WTC11 (cell line): Measurements from ENCODE around the gene GABARAPL1. TPM values are rescaled to one million over a fixed set of nuclear protein-coding genes. Genes with fewer than 3 reads are reported as not detected.

Experiments
- ATAC-seq: fragments of 200-7000 bp; cut with Tn5 transposase; 2 replicates; pipeline ENCODE4 v1.10.0; 2021; ENCODE audit warnings: mild to moderate bottlenecking, moderate library complexity
- CTCF ChIA-PET: fragments of 300-600 bp; sonication (Branson Sonifier 250); formaldehyde crosslinking; loops from one replicate; lab custom pipeline; 2021; ENCODE audit warnings: antibody characterized with exemption; lab: Charles Lee
- POLR2A ChIA-PET: fragments of 350-600 bp; sonication (Branson Sonifier 250); formaldehyde crosslinking; loops from one replicate; lab custom pipeline; 2021; ENCODE audit warnings: antibody characterized with exemption; lab: Charles Lee
- DNase-seq: peaks from one replicate; pipeline ENCODE4 v3.0.0; 2021; ENCODE audit warnings: low spot score
- H3K27ac Mint-ChIP-seq: 2 replicates; pipeline ENCODE4 v1.8.0; 2021; ENCODE audit warnings: mixed read lengths
- H3K27me3 Mint-ChIP-seq: 2 replicates; pipeline ENCODE4 v1.8.0; 2021; ENCODE audit warnings: low read depth, mild to moderate bottlenecking, moderate library complexity, mixed read lengths
- H3K36me3 Mint-ChIP-seq: 2 replicates; pipeline ENCODE4 v1.8.0; 2021; ENCODE audit warnings: mixed read lengths
- H3K4me1 Mint-ChIP-seq: 2 replicates; pipeline ENCODE4 v1.8.0; 2022; ENCODE audit warnings: mixed read lengths
- H3K4me3 Mint-ChIP-seq: 2 replicates; pipeline ENCODE4 v1.8.0; 2021; ENCODE audit warnings: mild to moderate bottlenecking, moderate library complexity, mixed read lengths
- H3K9me3 Mint-ChIP-seq: 2 replicates; pipeline ENCODE4 v1.8.0; 2021; ENCODE audit warnings: mixed read lengths
- ATF3 ChIP-seq: sonication (generic); formaldehyde crosslinking; conservative IDR thresholded peaks from 2 replicates; pipeline ENCODE4 v1.8.1; 2022; ENCODE audit warnings: mild to moderate bottlenecking, missing genetic modification reagents
- ATF6 ChIP-seq: sonication (generic); formaldehyde crosslinking; IDR thresholded peaks from 2 replicates; pipeline ENCODE4 v1.8.1; 2023; ENCODE audit warnings: mild to moderate bottlenecking, missing genetic modification reagents
- CREB1 ChIP-seq: sonication (generic); formaldehyde crosslinking; IDR thresholded peaks from 2 replicates; pipeline ENCODE4 v1.8.0; 2023; ENCODE audit warnings: mild to moderate bottlenecking, missing genetic modification reagents
- CREM ChIP-seq: sonication (generic); formaldehyde crosslinking; IDR thresholded peaks from 2 replicates; pipeline ENCODE4 v1.8.1; 2022; ENCODE audit warnings: mild to moderate bottlenecking, missing genetic modification reagents, moderate library complexity
- ESRRA ChIP-seq: sonication (generic); formaldehyde crosslinking; IDR thresholded peaks from 2 replicates; pipeline ENCODE4 v1.8.1; 2022; ENCODE audit warnings: mild to moderate bottlenecking, missing genetic modification reagents, borderline replicate concordance
- FOXP1 ChIP-seq: sonication (generic); formaldehyde crosslinking; IDR thresholded peaks from 2 replicates; pipeline ENCODE4 v1.8.0; 2022; ENCODE audit warnings: missing genetic modification reagents, mild to moderate bottlenecking, moderate library complexity, borderline replicate concordance
- IRF1 ChIP-seq: sonication (generic); formaldehyde crosslinking; IDR thresholded peaks from 2 replicates; pipeline ENCODE4 v1.8.0; 2023; ENCODE audit warnings: missing genetic modification reagents
- IRF2 ChIP-seq: sonication (generic); formaldehyde crosslinking; IDR thresholded peaks from 2 replicates; pipeline ENCODE4 v1.8.0; 2022; ENCODE audit warnings: low read depth, missing genetic modification reagents, borderline replicate concordance
- KAT7 ChIP-seq: sonication (generic); formaldehyde crosslinking; IDR thresholded peaks from 2 replicates; pipeline ENCODE4 v1.8.1; 2023; ENCODE audit warnings: missing genetic modification reagents, mild to moderate bottlenecking, borderline replicate concordance
- MAX ChIP-seq: sonication (generic); formaldehyde crosslinking; IDR thresholded peaks from 2 replicates; pipeline ENCODE4 v1.8.0; 2022; ENCODE audit warnings: mild to moderate bottlenecking, missing genetic modification reagents
- OVOL2 ChIP-seq: fragments of 250-450 bp; sonication (Bioruptor Pico); IDR thresholded peaks from 2 replicates; pipeline ENCODE4 v1.9.0; 2021; ENCODE audit warnings: mild to moderate bottlenecking, borderline replicate concordance
- RELA ChIP-seq: sonication (generic); formaldehyde crosslinking; IDR thresholded peaks from 2 replicates; pipeline ENCODE4 v1.8.1; 2022; ENCODE audit warnings: missing genetic modification reagents, mild to moderate bottlenecking, borderline replicate concordance
- SMAD3 ChIP-seq: sonication (generic); formaldehyde crosslinking; IDR thresholded peaks from 2 replicates; pipeline ENCODE4 v1.8.0; 2022; ENCODE audit warnings: missing genetic modification reagents, mild to moderate bottlenecking, borderline replicate concordance
- SP1 ChIP-seq: sonication (generic); formaldehyde crosslinking; conservative IDR thresholded peaks from 2 replicates; pipeline ENCODE4 v1.8.1; 2022; ENCODE audit warnings: missing genetic modification reagents
- STAT6 ChIP-seq: sonication (generic); formaldehyde crosslinking; conservative IDR thresholded peaks from 2 replicates; pipeline ENCODE4 v1.8.1; 2023; ENCODE audit warnings: mild to moderate bottlenecking, low read depth, missing genetic modification reagents, moderate library complexity
- TCF7 ChIP-seq: sonication (generic); formaldehyde crosslinking; IDR thresholded peaks from 2 replicates; pipeline ENCODE4 v1.8.0; 2022; ENCODE audit warnings: mild to moderate bottlenecking, low read depth, missing genetic modification reagents, moderate library complexity
- ZBTB21 ChIP-seq: sonication (generic); formaldehyde crosslinking; IDR thresholded peaks from 2 replicates; pipeline ENCODE4 v1.8.1; 2023; ENCODE audit warnings: mild to moderate bottlenecking, missing genetic modification reagents, borderline replicate concordance
- ZNF317 ChIP-seq: sonication (generic); formaldehyde crosslinking; IDR thresholded peaks from 2 replicates; pipeline ENCODE4 v1.8.1; 2023; ENCODE audit warnings: low read depth, mild to moderate bottlenecking, moderate library complexity, missing genetic modification reagents, borderline replicate concordance
- ZNF423 ChIP-seq: fragments of 250-450 bp; sonication (Bioruptor Pico); IDR thresholded peaks from 2 replicates; pipeline ENCODE4 v2.1.2; 2022; ENCODE audit warnings: mild to moderate bottlenecking, moderate library complexity
- total RNA-seq: library from RNA; stranded (reverse); gene quantifications from 3 replicates; pipeline ENCODE4 v1.2.3, GENCODE V29; 2021
- TF ChIP-seq, protein P1 (sequence below): fragments of 250-450 bp; sonication (Bioruptor Pico); IDR thresholded peaks from 2 replicates; pipeline ENCODE4 v1.9.0; 2021; ENCODE audit warnings: moderate library complexity, mild to moderate bottlenecking, inconsistent platforms, borderline replicate concordance
- TF ChIP-seq, protein P2 (sequence below): sonication (generic); formaldehyde crosslinking; IDR thresholded peaks from 2 replicates; pipeline ENCODE4 v1.8.0; 2022; ENCODE audit warnings: mild to moderate bottlenecking, missing genetic modification reagents

Gene GABARAPL1
- total RNA-seq, 1 experiment from 2014 or later, result 85.2 TPM

DNA sequence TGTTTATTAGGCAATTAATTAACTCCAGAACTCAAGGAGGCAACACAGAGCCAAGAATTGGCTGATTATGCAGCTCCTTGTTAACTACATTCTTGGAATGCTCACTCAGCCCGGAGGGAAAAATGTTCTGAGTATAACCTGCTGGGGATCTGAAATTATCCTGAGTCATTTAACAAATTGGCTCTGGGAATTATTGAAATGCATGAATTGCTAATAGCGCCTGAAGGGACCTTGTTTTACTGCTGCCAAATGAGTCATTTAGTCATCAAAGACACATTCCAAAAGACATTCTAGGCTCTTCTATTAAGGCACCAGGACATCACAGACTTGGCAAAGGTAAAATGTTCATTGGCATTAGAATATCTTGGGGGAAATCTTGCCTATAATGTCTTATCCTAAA is 20.8 kb upstream of the GABARAPL1 start (continued):
- TF ChIP-seq, protein P1, sequence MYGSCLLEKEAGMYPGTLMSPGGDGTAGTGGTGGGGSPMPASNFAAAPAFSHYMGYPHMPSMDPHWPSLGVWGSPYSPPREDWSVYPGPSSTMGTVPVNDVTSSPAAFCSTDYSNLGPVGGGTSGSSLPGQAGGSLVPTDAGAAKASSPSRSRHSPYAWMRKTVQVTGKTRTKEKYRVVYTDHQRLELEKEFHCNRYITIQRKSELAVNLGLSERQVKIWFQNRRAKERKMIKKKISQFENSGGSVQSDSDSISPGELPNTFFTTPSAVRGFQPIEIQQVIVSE (CRISPR knock-in tag), result no peak
- TF ChIP-seq ZNF423 (CRISPR knock-in tag), result no peak
- no peak for TF ChIP-seq CREB1
- TF ChIP-seq ESRRA, result no peak
- TF ChIP-seq, protein P2, sequence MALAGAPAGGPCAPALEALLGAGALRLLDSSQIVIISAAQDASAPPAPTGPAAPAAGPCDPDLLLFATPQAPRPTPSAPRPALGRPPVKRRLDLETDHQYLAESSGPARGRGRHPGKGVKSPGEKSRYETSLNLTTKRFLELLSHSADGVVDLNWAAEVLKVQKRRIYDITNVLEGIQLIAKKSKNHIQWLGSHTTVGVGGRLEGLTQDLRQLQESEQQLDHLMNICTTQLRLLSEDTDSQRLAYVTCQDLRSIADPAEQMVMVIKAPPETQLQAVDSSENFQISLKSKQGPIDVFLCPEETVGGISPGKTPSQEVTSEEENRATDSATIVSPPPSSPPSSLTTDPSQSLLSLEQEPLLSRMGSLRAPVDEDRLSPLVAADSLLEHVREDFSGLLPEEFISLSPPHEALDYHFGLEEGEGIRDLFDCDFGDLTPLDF (CRISPR knock-in tag), result no peak
- no peak for TF ChIP-seq ZNF317 (CRISPR knock-in tag)
- no peak for TF ChIP-seq SMAD3 (CRISPR knock-in tag)
- no peak for TF ChIP-seq CREM
- no peak for TF ChIP-seq SP1 (CRISPR knock-in tag)
- TF ChIP-seq KAT7 (CRISPR knock-in tag), result no peak
- no peak for TF ChIP-seq IRF1
- TF ChIP-seq ATF3, result no peak
- TF ChIP-seq STAT6 (CRISPR knock-in tag), result no peak

DNA sequence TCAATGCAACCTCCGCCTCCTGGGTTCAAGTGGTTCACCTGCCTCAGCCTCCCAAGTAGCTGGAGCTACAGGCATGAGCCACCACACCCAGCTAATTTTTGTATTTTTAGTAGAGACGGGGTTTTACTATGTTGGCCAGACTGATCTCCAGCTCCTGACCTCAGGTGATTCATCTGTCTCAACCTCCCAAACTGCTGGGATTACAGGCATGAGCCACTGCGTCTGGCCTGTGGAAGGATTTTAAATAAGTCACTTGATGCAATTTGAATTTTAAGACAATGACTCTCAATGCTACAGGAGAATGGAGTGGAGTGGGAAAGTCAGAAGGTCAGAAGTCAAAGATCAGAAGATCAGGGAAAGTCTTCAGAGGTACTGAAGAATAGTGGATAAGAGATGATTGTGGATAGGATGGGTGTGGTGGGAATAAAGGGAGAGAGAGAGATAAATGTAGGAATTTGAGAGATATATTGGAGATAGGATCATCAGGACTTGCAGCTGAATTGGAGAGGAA is 18.5 kb upstream of the GABARAPL1 start:
- peaks cover 3% of the 10 kb centered on the region; the same call in 1 of the 2 replicates for H3K27me3 Mint-ChIP-seq
- TF ChIP-seq CREM (no peak), TCF7 (CRISPR knock-in tag) (no peak)
- TF ChIP-seq, all 79 proteins: peak for 0
- H3K4me3 Mint-ChIP-seq, result no peak overlapping the region
- DNase-seq (no peak), ATAC-seq (no peak)
- H3K36me3 Mint-ChIP-seq, result no peaks in the 10 kb centered on the region
- H3K4me1 Mint-ChIP-seq, result peaks cover 24% of the 10 kb centered on the region
- H3K27ac Mint-ChIP-seq, result no peak overlapping the region
- ChIA-PET POLR2A (interaction anchor here (0.9 kb wide), 1 partner anchor 18 kb away, joined by 3 read pairs; the partner anchor contains the start of gene GABARAPL1), CTCF (interaction anchor here (0.7 to 2.9 kb wide), 2 partner anchors 41 to 463 kb away, joined by 3 to 13 read pairs; no protein-coding TSS in a partner anchor)
- no peaks in the 10 kb centered on the region for H3K9me3 Mint-ChIP-seq

DNA sequence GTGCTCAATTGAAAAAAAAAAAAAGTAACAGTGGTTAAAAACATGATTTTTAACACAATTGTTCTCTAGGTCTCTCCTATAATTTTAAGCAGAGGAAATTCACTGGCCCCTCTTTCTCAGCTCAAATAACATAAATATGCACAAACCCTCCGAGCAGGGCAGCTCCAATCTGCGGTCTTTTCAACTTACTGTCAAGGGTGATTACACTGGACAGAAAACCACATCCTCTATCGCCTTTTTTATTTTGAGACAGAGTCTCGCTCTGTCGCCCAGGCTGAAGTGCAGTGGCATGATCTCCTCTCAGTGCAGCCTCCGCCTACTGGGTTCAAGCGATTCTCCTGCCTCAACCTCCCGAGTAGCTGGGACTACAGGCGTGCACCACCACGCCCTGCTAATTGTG is 16.5 kb upstream of the GABARAPL1 start:
- Mint-ChIP-seq H3K36me3 (no peaks in the 10 kb centered on the region), H3K4me1 (peaks cover 20% of the 10 kb centered on the region), H3K4me3 (no peak overlapping the region), H3K27ac (no peak overlapping the region), H3K9me3 (no peaks in the 10 kb centered on the region), H3K27me3 (no peaks in the 10 kb centered on the region)
- POLR2A ChIA-PET, result interaction anchor here (0.6 kb wide), 1 partner anchor 11 kb away, joined by 3 read pairs; no protein-coding TSS in a partner anchor
- ATAC-seq, result no peak
- CTCF ChIA-PET, result interaction anchor here (1.4 kb wide), 1 partner anchor 43 kb away, joined by 6 read pairs; no protein-coding TSS in a partner anchor
- DNase-seq, result no peak
- no peak for TF ChIP-seq RELA (CRISPR knock-in tag)

GRCh38 chr12:10197879-10198278 is 14.8 kb upstream of the GABARAPL1 start:
- Mint-ChIP-seq H3K9me3 (no peaks in the 10 kb centered on the region), H3K4me1 (peaks cover 8% of the 10 kb centered on the region), H3K36me3 (no peaks in the 10 kb centered on the region), H3K27ac (no peak overlapping the region), H3K27me3 (no peaks in the 10 kb centered on the region), H3K4me3 (no peak overlapping the region)
- CTCF ChIA-PET, result no interaction called here
- POLR2A ChIA-PET, result no interaction called here
- DNase-seq (no peak), ATAC-seq (no peak)
- no peak for TF ChIP-seq OVOL2 (CRISPR knock-in tag)
- TF ChIP-seq ZBTB21 (CRISPR knock-in tag), result no peak
- TF ChIP-seq MAX (CRISPR knock-in tag), result no peak
- no peak for TF ChIP-seq FOXP1 (CRISPR knock-in tag)
- no peak for TF ChIP-seq ATF6 (CRISPR knock-in tag)
- no peak for TF ChIP-seq IRF2 (CRISPR knock-in tag)
